GM21723 (cell line): ENCODE results near the gene PCDHA1.
A peak's percentile ranks its signal among the peaks of the same experiment; 100 is the strongest.

Experiments used
- ATAC-seq: cut with Tn5 transposase; IDR thresholded peaks from one replicate; pipeline ENCODE4 v1.9.1; 2021; ENCODE audit warnings: mild to moderate bottlenecking, moderate library complexity; ENCODE audit not compliant: unreplicated experiment

Gene PCDHA1

GRCh38 chr5:141040093-141040770, 254.3 kb downstream of the PCDHA1 start:
- ATAC-seq: no peak

GRCh38 chr5:141040771-141041426, 255.0 kb downstream of the PCDHA1 start:
- peak; percentile 57 for ATAC-seq

GRCh38 chr5:141041427-141041785, 255.5 kb downstream of the PCDHA1 start:
- ATAC-seq: no peak

DNA sequence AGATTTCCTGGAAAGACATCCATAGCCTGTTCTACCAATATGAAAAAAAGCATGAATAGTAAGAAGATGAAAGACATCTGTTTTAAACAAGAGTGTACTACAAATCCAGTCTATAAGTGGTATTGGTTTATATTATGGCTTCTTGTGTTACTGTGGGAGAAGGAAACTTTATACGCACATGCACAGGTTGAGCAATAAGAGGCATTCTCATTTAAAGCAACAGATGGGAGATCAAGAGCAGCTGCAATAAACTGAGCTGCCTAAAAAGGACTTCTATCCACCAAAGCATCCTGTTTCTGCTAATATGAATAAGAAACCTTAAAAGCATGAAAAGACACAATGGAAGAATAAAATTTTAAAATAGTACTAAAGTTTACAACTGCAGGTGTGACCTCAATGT, 256.6 kb downstream of the PCDHA1 start:
- ATAC-seq: no peak

- ATAC-seq: no peak
These were observed 264.9 kb downstream of the PCDHA1 start, which contains the start of gene PCDHB1 for GRCh38 chr5:141050622-141051520. TSS of gene PCDHB1 (plus strand) at chr5:141051374. CDS start at chr5:141051471, 97 bp downstream.

GRCh38 chr5:141051521-141051866, 265.6 kb downstream of the PCDHA1 start:
- no peak for ATAC-seq
